Fibroblast of upper back skin (primary cell): Measurements from ENCODE around the gene BCOR.
A peak's percentile ranks its signal among the peaks of the same experiment; 100 is the strongest.

Experiments used
- DNase-seq: peaks from one replicate; pipeline ENCODE4 v3.0.0-alpha.2; 2013

Gene BCOR

GRCh38 chrX:40013266-40014195, 84.2 kb downstream of the BCOR start:
- peak; percentile 43 for DNase-seq

GRCh38 chrX:40012868-40013265, 84.9 kb downstream of the BCOR start:
- no peak for DNase-seq

GRCh38 chrX:40012039-40012867, 85.5 kb downstream of the BCOR start:
- DNase-seq = no peak

GRCh38 chrX:40011322-40012038, 86.3 kb downstream of the BCOR start:
- no peak for DNase-seq

- no peak for DNase-seq
Observed at GRCh38 chrX:40010550-40011321, 87.0 kb downstream of the BCOR start.

- DNase-seq = no peak
Observed at GRCh38 chrX:40009890-40010289, 87.9 kb downstream of the BCOR start.

- DNase-seq = no peak
Observed at GRCh38 chrX:40009462-40009851, 88.3 kb downstream of the BCOR start.

GRCh38 chrX:40008791-40009461, 88.8 kb downstream of the BCOR start:
- no peak for DNase-seq

- DNase-seq = no peak
Observed at GRCh38 chrX:40007756-40008705, 89.7 kb downstream of the BCOR start.

- DNase-seq = no peak
Observed at GRCh38 chrX:40007131-40007755, 90.5 kb downstream of the BCOR start.

- DNase-seq = no peak
Observed at GRCh38 chrX:40006106-40007017, 91.4 kb downstream of the BCOR start.

GRCh38 chrX:40005292-40006011, 92.3 kb downstream of the BCOR start:
- DNase-seq = no peak

GRCh38 chrX:40004921-40005291, 92.9 kb downstream of the BCOR start:
- DNase-seq = no peak

- DNase-seq = no peak
Observed at GRCh38 chrX:40004246-40004535, 93.6 kb downstream of the BCOR start.

GRCh38 chrX:40003428-40004245, 94.1 kb downstream of the BCOR start:
- DNase-seq = no peak

GRCh38 chrX:40003071-40003427, 94.7 kb downstream of the BCOR start:
- no peak for DNase-seq
